Ramos (cell line): ENCODE measurements around the gene CORT.
"Not testable (repeated sequence)": the region's sequence is repeated elsewhere in the genome, so short reads cannot be mapped to it uniquely, and the experiment has no call there.

Source experiments
- in situ Hi-C: fragments of 300-500 bp; cut with MboI; formaldehyde crosslinking; loops from one replicate; pipeline ENCODE4 v1.14.3; 2022; ENCODE audit warnings: low sequenced_read_pairs; ENCODE audit not compliant: unreplicated experiment

Gene CORT

GRCh38 chr1:10472220-10473144, 22.7 kb downstream of the CORT start, which contains the start of gene DFFA:
TSS of gene DFFA (minus strand) at chr1:10472529. CDS start at chr1:10472458, 71 bp downstream.
- in situ Hi-C loops = no loop called here

- in situ Hi-C loops = no loop called here
Observed at GRCh38 chr1:10473145-10473765, 23.4 kb downstream of the CORT start.

GRCh38 chr1:10474309-10474612, 24.4 kb downstream of the CORT start:
- in situ Hi-C loops = not testable (repeated sequence)

- in situ Hi-C loops = no loop called here
Observed at GRCh38 chr1:10474613-10475507, 25.0 kb downstream of the CORT start, which contains the start of gene PEX14. TSS of gene PEX14 (plus strand) at chr1:10474950. CDS start at chr1:10474967, 17 bp downstream.

GRCh38 chr1:10475510-10475909, 25.7 kb downstream of the CORT start:
- in situ Hi-C loops = no loop called here

GRCh38 chr1:10479296-10479695, 29.5 kb downstream of the CORT start:
- in situ Hi-C loops = no loop called here

- in situ Hi-C loops = no loop called here
Observed at GRCh38 chr1:10480614-10481013, 30.8 kb downstream of the CORT start.

- in situ Hi-C loops = no loop called here
Observed at GRCh38 chr1:10484521-10484920, 34.7 kb downstream of the CORT start.

GRCh38 chr1:10489291-10490055, 39.6 kb downstream of the CORT start:
- in situ Hi-C loops = loop anchor here (5.0 kb wide), 1 partner anchor 62 kb away; no protein-coding TSS in a partner anchor

GRCh38 chr1:10490286-10490970, 40.6 kb downstream of the CORT start:
- in situ Hi-C loops = loop anchor here (5.0 kb wide), 1 partner anchor 63 kb away; no protein-coding TSS in a partner anchor

- in situ Hi-C loops = loop anchor here (5.0 kb wide), 1 partner anchor 67 kb away; no protein-coding TSS in a partner anchor
Observed at GRCh38 chr1:10494418-10494753, 44.6 kb downstream of the CORT start.

GRCh38 chr1:10494754-10495474, 45.1 kb downstream of the CORT start:
- in situ Hi-C loops = loop anchor here (5.0 kb wide), 1 partner anchor 68 kb away; no protein-coding TSS in a partner anchor

- in situ Hi-C loops = no loop called here
Observed at GRCh38 chr1:10495475-10495817, 45.6 kb downstream of the CORT start.

- in situ Hi-C loops = no loop called here
Observed at GRCh38 chr1:10495952-10496351, 46.1 kb downstream of the CORT start.

GRCh38 chr1:10497109-10497508, 47.3 kb downstream of the CORT start:
- in situ Hi-C loops = no loop called here

- in situ Hi-C loops = no loop called here
Observed at GRCh38 chr1:10498231-10498630, 48.4 kb downstream of the CORT start.
